ENCODE data around the gene TRIO.

DNA sequence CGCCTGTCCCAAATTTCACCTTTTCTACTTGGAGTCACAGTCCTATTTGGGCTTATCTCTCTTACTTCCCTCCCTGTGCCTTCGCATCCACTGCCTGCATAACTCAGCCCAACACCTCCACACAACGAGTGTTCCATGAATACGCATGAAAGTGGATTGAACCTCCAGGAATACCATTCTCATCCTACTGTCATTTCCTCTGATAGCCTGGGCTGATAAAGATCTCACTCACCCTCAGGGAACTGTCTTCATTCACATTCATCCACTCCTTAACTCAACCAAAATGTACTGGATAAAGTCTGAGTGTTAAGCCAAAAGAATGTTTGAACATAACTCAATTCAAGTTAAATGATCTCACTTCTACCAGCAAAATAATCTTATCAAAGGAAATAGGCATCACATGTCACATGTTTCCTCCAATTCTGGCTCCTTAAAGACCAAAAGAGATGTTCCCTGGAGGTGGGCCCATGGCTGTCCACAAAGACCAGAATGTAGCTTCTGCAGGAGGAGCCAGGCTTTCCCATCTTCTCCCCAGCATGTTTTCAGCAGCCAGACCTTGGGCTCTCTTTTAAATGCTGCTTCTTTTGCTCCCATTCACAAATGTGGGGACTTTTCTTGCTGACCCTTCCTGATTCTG is 28.4 kb upstream of the TRIO start:
- TF ChIP-seq, protein P1, sequence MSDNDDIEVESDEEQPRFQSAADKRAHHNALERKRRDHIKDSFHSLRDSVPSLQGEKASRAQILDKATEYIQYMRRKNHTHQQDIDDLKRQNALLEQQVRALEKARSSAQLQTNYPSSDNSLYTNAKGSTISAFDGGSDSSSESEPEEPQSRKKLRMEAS (IDR thresholded peaks at IDR 0.05): no peak
- TF ChIP-seq EZH2 (IDR thresholded peaks at IDR 0.05) (no peak), SRF (IDR thresholded peaks at IDR 0.05; ENCODE audit: low read depth) (no peak), CEBPB (IDR thresholded peaks at IDR 0.05; ENCODE audit: low read depth) (no peak), SIN3A (IDR thresholded peaks at IDR 0.05; ENCODE audit: low read depth) (no peak), JUND (IDR thresholded peaks at IDR 0.05) (no peak), POLR2A (IDR thresholded peaks at IDR 0.05; ENCODE audit: borderline replicate concordance, extremely low read depth, insufficient read depth, insufficient read length) (no peak), TCF7L2 (IDR thresholded peaks at IDR 0.05; ENCODE audit: borderline replicate concordance, extremely low read depth, insufficient read depth, insufficient read length) (no peak)
- TF ChIP-seq, protein P2, sequence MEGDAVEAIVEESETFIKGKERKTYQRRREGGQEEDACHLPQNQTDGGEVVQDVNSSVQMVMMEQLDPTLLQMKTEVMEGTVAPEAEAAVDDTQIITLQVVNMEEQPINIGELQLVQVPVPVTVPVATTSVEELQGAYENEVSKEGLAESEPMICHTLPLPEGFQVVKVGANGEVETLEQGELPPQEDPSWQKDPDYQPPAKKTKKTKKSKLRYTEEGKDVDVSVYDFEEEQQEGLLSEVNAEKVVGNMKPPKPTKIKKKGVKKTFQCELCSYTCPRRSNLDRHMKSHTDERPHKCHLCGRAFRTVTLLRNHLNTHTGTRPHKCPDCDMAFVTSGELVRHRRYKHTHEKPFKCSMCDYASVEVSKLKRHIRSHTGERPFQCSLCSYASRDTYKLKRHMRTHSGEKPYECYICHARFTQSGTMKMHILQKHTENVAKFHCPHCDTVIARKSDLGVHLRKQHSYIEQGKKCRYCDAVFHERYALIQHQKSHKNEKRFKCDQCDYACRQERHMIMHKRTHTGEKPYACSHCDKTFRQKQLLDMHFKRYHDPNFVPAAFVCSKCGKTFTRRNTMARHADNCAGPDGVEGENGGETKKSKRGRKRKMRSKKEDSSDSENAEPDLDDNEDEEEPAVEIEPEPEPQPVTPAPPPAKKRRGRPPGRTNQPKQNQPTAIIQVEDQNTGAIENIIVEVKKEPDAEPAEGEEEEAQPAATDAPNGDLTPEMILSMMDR (IDR thresholded peaks at IDR 0.05 in 2 of 3, conservative IDR thresholded peaks at IDR 0.05 in 1 of 3; ENCODE audit: borderline replicate concordance in 1 of 3, insufficient read depth in 1 of 3, low read depth in 2 of 3, low read length in 2 of 3): no peak

Measured in HCT116 (cell line).